ENCODE data around the gene IRX4. TPM values are rescaled to one million over a fixed set of nuclear protein-coding genes. Genes with fewer than 3 reads are reported as not detected.

IRX4 gene
- total RNA-seq, 1 donor from 2014 or later, result not detected

- intact Hi-C loops (cut with micrococcal nuclease), result no loop called here
- no peak overlapping the region for H3K27ac Mint-ChIP-seq
- no peak for DNase-seq (ENCODE audit: low spot score)
- no peaks in the 10 kb centered on the region for H3K4me1 Mint-ChIP-seq (ENCODE audit: low read depth)
- H3K36me3 Mint-ChIP-seq (ENCODE audit: low read depth), result no peaks in the 10 kb centered on the region
- H3K27me3 Mint-ChIP-seq (ENCODE audit: low read depth), result no peaks in the 10 kb centered on the region
- no peaks in the 10 kb centered on the region for H3K9me3 Mint-ChIP-seq
- H3K4me3 Mint-ChIP-seq (ENCODE audit: low read depth), result no peak overlapping the region
Measured at GRCh38 chr5:1919750-1920149, 37.0 kb upstream of the IRX4 start.

- H3K27ac Mint-ChIP-seq, result no peak overlapping the region
- H3K27me3 Mint-ChIP-seq (ENCODE audit: low read depth), result no peaks in the 10 kb centered on the region
- DNase-seq (ENCODE audit: low spot score), result no peak
- intact Hi-C loops (cut with micrococcal nuclease), result no loop called here
- no peaks in the 10 kb centered on the region for H3K9me3 Mint-ChIP-seq
- no peak overlapping the region for H3K4me3 Mint-ChIP-seq (ENCODE audit: low read depth)
- H3K4me1 Mint-ChIP-seq (ENCODE audit: low read depth), result no peaks in the 10 kb centered on the region
- no peaks in the 10 kb centered on the region for H3K36me3 Mint-ChIP-seq (ENCODE audit: low read depth)
Measured at GRCh38 chr5:1919209-1919566, 36.5 kb upstream of the IRX4 start.

GRCh38 chr5:1918488-1919208, 35.9 kb upstream of the IRX4 start:
- Mint-ChIP-seq H3K9me3 (no peaks in the 10 kb centered on the region), H3K4me3 (ENCODE audit: low read depth) (no peak overlapping the region), H3K4me1 (ENCODE audit: low read depth) (no peaks in the 10 kb centered on the region), H3K36me3 (ENCODE audit: low read depth) (no peaks in the 10 kb centered on the region), H3K27me3 (ENCODE audit: low read depth) (no peaks in the 10 kb centered on the region), H3K27ac (no peak overlapping the region)
- no peak for DNase-seq (ENCODE audit: low spot score)
- intact Hi-C loops (cut with micrococcal nuclease), result no loop called here

GRCh38 chr5:1917830-1918487, 35.2 kb upstream of the IRX4 start:
- Mint-ChIP-seq H3K36me3 (ENCODE audit: low read depth) (no peaks in the 10 kb centered on the region), H3K27ac (no peak overlapping the region), H3K4me1 (ENCODE audit: low read depth) (no peaks in the 10 kb centered on the region), H3K4me3 (ENCODE audit: low read depth) (no peak overlapping the region), H3K27me3 (ENCODE audit: low read depth) (no peaks in the 10 kb centered on the region), H3K9me3 (no peaks in the 10 kb centered on the region)
- intact Hi-C loops (cut with micrococcal nuclease), result no loop called here
- DNase-seq (ENCODE audit: low spot score), result no peak

GRCh38 chr5:1916041-1917001, 33.6 kb upstream of the IRX4 start:
- DNase-seq (ENCODE audit: low spot score), result no peak
- no peaks in the 10 kb centered on the region for H3K9me3 Mint-ChIP-seq
- H3K27ac Mint-ChIP-seq, result no peak overlapping the region
- H3K27me3 Mint-ChIP-seq (ENCODE audit: low read depth), result no peaks in the 10 kb centered on the region
- H3K4me3 Mint-ChIP-seq (ENCODE audit: low read depth), result no peak overlapping the region
- intact Hi-C loops (cut with micrococcal nuclease), result no loop called here
- no peaks in the 10 kb centered on the region for H3K36me3 Mint-ChIP-seq (ENCODE audit: low read depth)
- no peaks in the 10 kb centered on the region for H3K4me1 Mint-ChIP-seq (ENCODE audit: low read depth)

- Mint-ChIP-seq H3K36me3 (ENCODE audit: low read depth) (no peaks in the 10 kb centered on the region), H3K9me3 (no peaks in the 10 kb centered on the region)
- intact Hi-C loops (cut with micrococcal nuclease), result no loop called here
Measured at GRCh38 chr5:1915316-1915715, 32.6 kb upstream of the IRX4 start.

GRCh38 chr5:1914471-1914870, 31.7 kb upstream of the IRX4 start:
- Mint-ChIP-seq H3K27ac (no peak overlapping the region), H3K4me1 (ENCODE audit: low read depth) (no peaks in the 10 kb centered on the region), H3K27me3 (ENCODE audit: low read depth) (no peaks in the 10 kb centered on the region), H3K4me3 (ENCODE audit: low read depth) (no peak overlapping the region), H3K9me3 (no peaks in the 10 kb centered on the region), H3K36me3 (ENCODE audit: low read depth) (no peaks in the 10 kb centered on the region)
- intact Hi-C loops (cut with micrococcal nuclease), result no loop called here
- DNase-seq (ENCODE audit: low spot score), result no peak

More at GRCh38 chr5:1915316-1915715, 32.6 kb upstream of the IRX4 start:
- no peaks in the 10 kb centered on the region for H3K4me1 Mint-ChIP-seq (ENCODE audit: low read depth)
- no peak overlapping the region for H3K4me3 Mint-ChIP-seq (ENCODE audit: low read depth)
- H3K27ac Mint-ChIP-seq, result no peak overlapping the region
- H3K27me3 Mint-ChIP-seq (ENCODE audit: low read depth), result no peaks in the 10 kb centered on the region
- no peak for DNase-seq (ENCODE audit: low spot score)

GRCh38 chr5:1913578-1913977, 30.9 kb upstream of the IRX4 start:
- Mint-ChIP-seq H3K27me3 (ENCODE audit: low read depth) (no peaks in the 10 kb centered on the region), H3K36me3 (ENCODE audit: low read depth) (no peaks in the 10 kb centered on the region), H3K27ac (no peak overlapping the region), H3K4me3 (ENCODE audit: low read depth) (no peak overlapping the region), H3K9me3 (no peaks in the 10 kb centered on the region), H3K4me1 (ENCODE audit: low read depth) (no peaks in the 10 kb centered on the region)
- DNase-seq (ENCODE audit: low spot score), result no peak
- intact Hi-C loops (cut with micrococcal nuclease), result no loop called here

- no peak for DNase-seq (ENCODE audit: low spot score)
- no peaks in the 10 kb centered on the region for H3K27me3 Mint-ChIP-seq (ENCODE audit: low read depth)
- intact Hi-C loops (cut with micrococcal nuclease), result no loop called here
- no peaks in the 10 kb centered on the region for H3K9me3 Mint-ChIP-seq
- H3K4me3 Mint-ChIP-seq (ENCODE audit: low read depth), result no peak overlapping the region
- no peak overlapping the region for H3K27ac Mint-ChIP-seq
- H3K36me3 Mint-ChIP-seq (ENCODE audit: low read depth), result no peaks in the 10 kb centered on the region
- H3K4me1 Mint-ChIP-seq (ENCODE audit: low read depth), result no peaks in the 10 kb centered on the region
Measured at GRCh38 chr5:1912951-1913565, 30.3 kb upstream of the IRX4 start.

- no peaks in the 10 kb centered on the region for H3K4me1 Mint-ChIP-seq (ENCODE audit: low read depth)
- no peak overlapping the region for H3K27ac Mint-ChIP-seq
- H3K4me3 Mint-ChIP-seq (ENCODE audit: low read depth), result no peak overlapping the region
- intact Hi-C loops (cut with micrococcal nuclease), result no loop called here
- no peaks in the 10 kb centered on the region for H3K36me3 Mint-ChIP-seq (ENCODE audit: low read depth)
- H3K9me3 Mint-ChIP-seq, result no peaks in the 10 kb centered on the region
- no peaks in the 10 kb centered on the region for H3K27me3 Mint-ChIP-seq (ENCODE audit: low read depth)
- DNase-seq (ENCODE audit: low spot score), result no peak
Measured at GRCh38 chr5:1911773-1912235, 29.1 kb upstream of the IRX4 start.

- no peaks in the 10 kb centered on the region for H3K27me3 Mint-ChIP-seq (ENCODE audit: low read depth)
- H3K27ac Mint-ChIP-seq, result no peak overlapping the region
Measured at GRCh38 chr5:1910861-1911772, 28.4 kb upstream of the IRX4 start.

More at GRCh38 chr5:1910861-1911772, 28.4 kb upstream of the IRX4 start:
- intact Hi-C loops (cut with micrococcal nuclease), result no loop called here
- Mint-ChIP-seq H3K4me3 (ENCODE audit: low read depth) (no peak overlapping the region), H3K9me3 (no peaks in the 10 kb centered on the region), H3K4me1 (ENCODE audit: low read depth) (no peaks in the 10 kb centered on the region), H3K36me3 (ENCODE audit: low read depth) (no peaks in the 10 kb centered on the region)
- no peak for DNase-seq (ENCODE audit: low spot score)
